Astrocyte (in vitro differentiated cells and primary cell): Measurements from ENCODE around the gene POLR3F.

Source experiments
- CTCF ChIP-seq: IDR thresholded peaks from 2 replicates; pipeline ENCODE4 v1.5.1; 2011; ENCODE audit warnings: low read depth, mild to moderate bottlenecking, inconsistent platforms, low read length, moderate library complexity; ENCODE audit not compliant: insufficient read depth
- EZH2 ChIP-seq: IDR thresholded peaks from 2 replicates; pipeline ENCODE4 v1.6.1; 2012; ENCODE audit warnings: mild to moderate bottlenecking, low read length, inconsistent platforms; ENCODE audit not compliant: insufficient read depth

- TF ChIP-seq CTCF (no peak), EZH2 (no peak)
These were observed 55.9 kb downstream of the POLR3F start for GRCh38 chr20:18523066-18523465.
